Measurements from ENCODE around the gene RAG2. TPM values are rescaled to one million over a fixed set of nuclear protein-coding genes. Genes with fewer than 3 reads are reported as not detected.

Gene RAG2
- total and polyA plus RNA-seq, 2 experiments from 2014 or later: not detected

- TF ChIP-seq REST (IDR thresholded peaks at IDR 0.05; ENCODE audit: unreplicated experiment) (no peak), ZNF114 (CRISPR knock-in tag; IDR thresholded peaks at IDR 0.05) (no peak), ETS1 (IDR thresholded peaks at IDR 0.05) (no peak), STAT1 (IDR thresholded peaks at IDR 0.05; ENCODE audit: unreplicated experiment) (no peak), EZH2 (IDR thresholded peaks at IDR 0.05; ENCODE audit: low read depth, unreplicated experiment) (no peak)
- Histone ChIP-seq H3K4me2 (no peak overlapping the region), H4K20me1 (replicated peaks; ENCODE audit: insufficient read depth) (no peaks in the 10 kb centered on the region), H2AFZ (no peak overlapping the region), H3K79me2 (replicated peaks; ENCODE audit: insufficient read depth) (no peaks in the 10 kb centered on the region), H3K4me3 (no peak overlapping the region), H3K27me3 (ENCODE audit: insufficient read depth) (no peaks in the 10 kb centered on the region), H3F3A (replicated peaks; ENCODE audit: low read depth) (no peaks in the 10 kb centered on the region), H3K4me1 (ENCODE audit: insufficient read depth) (no peaks in the 10 kb centered on the region), H3K36me3 (ENCODE audit: insufficient read depth) (no peaks in the 10 kb centered on the region), H3K9me2 (ENCODE audit: insufficient read depth) (no peaks in the 10 kb centered on the region), H3K27ac (ENCODE audit: low read depth) (no peak overlapping the region)
- H3K4me1 Mint-ChIP-seq: no peaks in the 10 kb centered on the region
- no peak overlapping the region for H3K4me3 Mint-ChIP-seq
- H3K9me3 Mint-ChIP-seq: no peaks in the 10 kb centered on the region; the same call in 2 of the 3 replicates
- H3K27ac Mint-ChIP-seq: no peak overlapping the region
- DNase-seq (ENCODE audit: low spot score) (no peak), ATAC-seq (no peak)
- H3K27me3 Mint-ChIP-seq (ENCODE audit: insufficient read depth, low read depth, poor library complexity): no peaks in the 10 kb centered on the region
- H3K36me3 Mint-ChIP-seq (ENCODE audit: low read depth): no peaks in the 10 kb centered on the region; the same call in 2 of the 3 replicates
Measured at GRCh38 chr11:36574486-36574885, 23.6 kb downstream of the RAG2 start.

- DNase-seq (ENCODE audit: low spot score): no peak
- no peak overlapping the region for H3K4me3 ChIP-seq
- no peaks in the 10 kb centered on the region for H3K4me1 ChIP-seq (ENCODE audit: insufficient read depth)
- Mint-ChIP-seq H3K4me3 (no peak overlapping the region), H3K9me3 (no peaks in the 10 kb centered on the region), H3K36me3 (ENCODE audit: low read depth) (no peaks in the 10 kb centered on the region; the same call in 2 of the 3 replicates), H3K27ac (no peak overlapping the region), H3K27me3 (ENCODE audit: insufficient read depth, low read depth, poor library complexity) (no peaks in the 10 kb centered on the region), H3K4me1 (peaks cover 12% of the 10 kb centered on the region; the same call in 2 of the 3 replicates)
- H3K9me2 ChIP-seq (ENCODE audit: insufficient read depth): no peaks in the 10 kb centered on the region
- H3F3A ChIP-seq (replicated peaks; ENCODE audit: low read depth): no peaks in the 10 kb centered on the region
- no peak for ATAC-seq
- no peaks in the 10 kb centered on the region for H3K79me2 ChIP-seq (replicated peaks; ENCODE audit: insufficient read depth)
- no peak overlapping the region for H2AFZ ChIP-seq
- no peak overlapping the region for H3K4me2 ChIP-seq
- no peaks in the 10 kb centered on the region for H3K27me3 ChIP-seq (ENCODE audit: insufficient read depth)
- no peaks in the 10 kb centered on the region for H3K36me3 ChIP-seq (ENCODE audit: insufficient read depth)
- H3K27ac ChIP-seq (ENCODE audit: low read depth): no peak overlapping the region
- no peaks in the 10 kb centered on the region for H4K20me1 ChIP-seq (replicated peaks; ENCODE audit: insufficient read depth)
- no peak for TF ChIP-seq STAT1 (IDR thresholded peaks at IDR 0.05; ENCODE audit: unreplicated experiment)
- TF ChIP-seq EZH2phosphoT487 (IDR thresholded peaks at IDR 0.05; ENCODE audit: unreplicated experiment): no peak
- no peak for TF ChIP-seq JUNB (IDR thresholded peaks at IDR 0.05; ENCODE audit: unreplicated experiment)
- no peak for TF ChIP-seq EZH2 (IDR thresholded peaks at IDR 0.05; ENCODE audit: low read depth, unreplicated experiment)
- no peak for TF ChIP-seq REST (IDR thresholded peaks at IDR 0.05; ENCODE audit: unreplicated experiment)
- no peak for TF ChIP-seq NANOG (IDR thresholded peaks at IDR 0.05; ENCODE audit: borderline replicate concordance)
- TF ChIP-seq ZNF331 (CRISPR knock-in tag; IDR thresholded peaks at IDR 0.05; ENCODE audit: low read depth): no peak
- no peak for TF ChIP-seq CTCF (conservative IDR thresholded peaks at IDR 0.05; ENCODE audit: low read depth in 2 of 2)
- TF ChIP-seq ZNF114 (CRISPR knock-in tag; IDR thresholded peaks at IDR 0.05): no peak
- TF ChIP-seq CREB1 (CRISPR knock-in tag; IDR thresholded peaks at IDR 0.05; ENCODE audit: low read depth): no peak
- no peak for TF ChIP-seq POLR2AphosphoS5 (IDR thresholded peaks at IDR 0.05; ENCODE audit: low read depth)
Measured at GRCh38 chr11:36569095-36569494, 28.9 kb downstream of the RAG2 start.
